ENCODE measurements around the gene NFATC3. TPM values are rescaled to one million over a fixed set of nuclear protein-coding genes. Genes with fewer than 3 reads are reported as not detected.
A peak's percentile ranks its signal among the peaks of the same experiment; 100 is the strongest.

Gene NFATC3
- total and polyA plus RNA-seq, 4 donors = 13.5 to 69.6 (median 35.7) TPM

- H3K4me3 ChIP-seq = no peak overlapping the region
Measured at GRCh38 chr16:68070806-68071517, 14.2 kb upstream of the NFATC3 start.

GRCh38 chr16:68071518-68071901 lies 13.7 kb upstream of the NFATC3 start:
- H3K4me1 ChIP-seq (ENCODE audit: control insufficient read depth in 5 of 5, insufficient read depth in 5 of 5, low read length in 5 of 5) = peaks cover 0 to 19% (median 0%) of the 10 kb centered on the region in 5 donors
- H3K36me3 ChIP-seq (ENCODE audit: control insufficient read depth in 4 of 4, insufficient read depth in 4 of 4, low read length in 4 of 4) = peaks cover 4 to 37% (median 25%) of the 10 kb centered on the region in 4 donors
- DNase-seq = no peak
- H3K4me3 ChIP-seq = no peak overlapping the region
- no peaks in the 10 kb centered on the region for H3K27me3 ChIP-seq (ENCODE audit: control insufficient read depth in 3 of 3, insufficient read depth in 3 of 3, low read length in 2 of 3)
- 70 to 95% methylated on average over 1 of the region's 1 CpG for WGBS, 2 donors
- no peak overlapping the region for H3K27ac ChIP-seq (ENCODE audit: low read depth in 1 of 2, low read length in 1 of 2)
- no peak for ATAC-seq (ENCODE audit: insufficient read depth, low FRiP score)
- TF ChIP-seq CTCF (IDR thresholded peaks at IDR 0.05; ENCODE audit: control extremely low read depth, extremely low read depth) = no peak
- H3K9me3 ChIP-seq (ENCODE audit: control insufficient read depth in 4 of 4, insufficient read depth in 3 of 4, low read length in 3 of 4) = no peaks in the 10 kb centered on the region
- no peak overlapping the region for H3K9ac ChIP-seq (ENCODE audit: insufficient read depth in 1 of 2, low read length in 2 of 2)

More at GRCh38 chr16:68070806-68071517, 14.2 kb upstream of the NFATC3 start:
- ATAC-seq (ENCODE audit: insufficient read depth, low FRiP score) = no peak
- no peaks in the 10 kb centered on the region for H3K27me3 ChIP-seq (ENCODE audit: control insufficient read depth in 3 of 3, insufficient read depth in 3 of 3, low read length in 2 of 3)
- H3K4me1 ChIP-seq (ENCODE audit: control insufficient read depth in 5 of 5, insufficient read depth in 5 of 5, low read length in 5 of 5) = peaks cover 0 to 19% (median 3%) of the 10 kb centered on the region in 5 donors
- no peak for TF ChIP-seq CTCF (IDR thresholded peaks at IDR 0.05; ENCODE audit: control extremely low read depth, extremely low read depth)
- H3K27ac ChIP-seq (ENCODE audit: low read depth in 1 of 2, low read length in 1 of 2) = no peak overlapping the region
- WGBS, 2 donors = 84 to 89% methylated on average over 14 of the region's 14 CpGs
- H3K36me3 ChIP-seq (ENCODE audit: control insufficient read depth in 4 of 4, insufficient read depth in 4 of 4, low read length in 4 of 4) = peaks cover 4 to 34% (median 25%) of the 10 kb centered on the region in 4 donors
- H3K9me3 ChIP-seq (ENCODE audit: control insufficient read depth in 4 of 4, insufficient read depth in 3 of 4, low read length in 3 of 4) = no peaks in the 10 kb centered on the region
- no peak overlapping the region for H3K9ac ChIP-seq (ENCODE audit: insufficient read depth in 1 of 2, low read length in 2 of 2)
- DNase-seq = no peak

GRCh38 chr16:68072038-68072695 lies 13.0 kb upstream of the NFATC3 start:
- DNase-seq (no peak), ATAC-seq (ENCODE audit: insufficient read depth, low FRiP score) (peak; percentile 42)
- peaks cover 4 to 39% (median 26%) of the 10 kb centered on the region in 4 donors for H3K36me3 ChIP-seq (ENCODE audit: control insufficient read depth in 4 of 4, insufficient read depth in 4 of 4, low read length in 4 of 4)
- H3K4me3 ChIP-seq = no peak overlapping the region
- WGBS, 2 donors = 76 to 79% methylated on average over 9 of the region's 9 CpGs
- H3K9me3 ChIP-seq (ENCODE audit: control insufficient read depth in 4 of 4, insufficient read depth in 3 of 4, low read length in 3 of 4) = no peaks in the 10 kb centered on the region
- no peak overlapping the region for H3K9ac ChIP-seq (ENCODE audit: insufficient read depth in 1 of 2, low read length in 2 of 2)
- H3K4me1 ChIP-seq (ENCODE audit: control insufficient read depth in 5 of 5, insufficient read depth in 5 of 5, low read length in 5 of 5) = peaks cover 0 to 19% (median 0%) of the 10 kb centered on the region in 5 donors
- TF ChIP-seq CTCF (IDR thresholded peaks at IDR 0.05; ENCODE audit: control extremely low read depth, extremely low read depth) = no peak
- peak overlapping the region in 1 of 2 donors; percentile 20 for H3K27ac ChIP-seq (ENCODE audit: low read depth in 1 of 2, low read length in 1 of 2)
- H3K27me3 ChIP-seq (ENCODE audit: control insufficient read depth in 3 of 3, insufficient read depth in 3 of 3, low read length in 2 of 3) = no peaks in the 10 kb centered on the region
